DMS 273 (cell line): ENCODE results near the gene CERCAM.
"Not testable (repeated sequence)": the region's sequence is repeated elsewhere in the genome, so short reads cannot be mapped to it uniquely, and the experiment has no call there.

ENCODE experiments used
- DNase-seq: peaks from one replicate; lab custom pipeline; 2025; ENCODE audit not compliant: unreplicated experiment; lab: John Stamatoyannopoulos, UW

The CERCAM gene

GRCh38 chr9:128416014-128416413, 4.6 kb upstream of the CERCAM start:
- DNase-seq = no peak

GRCh38 chr9:128416432-128417019, 4.1 kb upstream of the CERCAM start:
- no peak for DNase-seq

DNA sequence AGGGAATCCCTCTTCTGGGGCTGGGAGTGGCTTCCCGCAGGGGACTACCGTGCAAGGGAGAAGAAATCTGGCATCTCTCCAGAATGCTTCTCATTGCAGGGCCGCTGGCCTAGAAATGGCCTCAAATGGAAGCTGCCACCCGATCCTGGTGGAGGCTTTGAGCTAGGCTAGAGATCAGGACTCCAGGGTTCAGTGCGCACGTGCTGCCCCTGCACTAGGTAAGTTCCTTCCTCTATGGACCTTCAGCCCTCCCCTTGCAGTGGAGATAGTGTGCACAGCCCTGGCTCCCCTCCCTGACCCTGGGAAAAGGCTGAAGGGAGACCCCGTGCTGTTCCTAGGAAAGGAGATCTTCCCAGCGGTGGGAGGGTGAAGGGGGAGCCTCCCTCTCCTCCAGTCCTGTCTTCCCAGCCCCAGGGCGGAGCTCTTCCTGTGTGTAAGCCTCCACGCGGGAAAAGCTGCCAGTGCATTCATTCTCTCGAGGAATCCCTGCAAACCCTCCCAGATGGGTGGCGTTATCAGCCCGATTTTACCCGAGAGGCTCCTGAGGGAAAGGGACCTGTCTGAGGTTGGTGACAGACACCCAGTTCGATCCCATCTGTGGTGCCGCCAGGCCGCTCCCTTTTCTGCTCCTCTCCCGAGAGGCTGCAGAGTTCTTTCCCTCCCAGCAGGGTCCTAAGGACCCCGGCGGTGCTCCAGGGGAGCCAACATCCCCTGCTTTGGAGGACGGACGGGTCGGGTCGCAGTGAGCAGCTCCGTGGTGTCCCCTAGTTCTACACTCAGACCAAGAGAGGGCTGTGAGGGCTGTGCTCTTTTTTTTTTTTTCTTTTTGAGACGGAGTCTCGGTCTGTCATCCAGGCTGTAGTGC, 1.4 kb upstream of the CERCAM start:
- DNase-seq = peak; percentile 78

GRCh38 chr9:128420060-128420650, 502 bp upstream of the CERCAM start:
- DNase-seq = peak; percentile 87

GRCh38 chr9:128421482-128421996, 882 bp downstream of the CERCAM start:
- DNase-seq = no peak

- DNase-seq = not testable (repeated sequence)
These were observed 1.5 kb downstream of the CERCAM start for GRCh38 chr9:128422022-128422782.

DNA sequence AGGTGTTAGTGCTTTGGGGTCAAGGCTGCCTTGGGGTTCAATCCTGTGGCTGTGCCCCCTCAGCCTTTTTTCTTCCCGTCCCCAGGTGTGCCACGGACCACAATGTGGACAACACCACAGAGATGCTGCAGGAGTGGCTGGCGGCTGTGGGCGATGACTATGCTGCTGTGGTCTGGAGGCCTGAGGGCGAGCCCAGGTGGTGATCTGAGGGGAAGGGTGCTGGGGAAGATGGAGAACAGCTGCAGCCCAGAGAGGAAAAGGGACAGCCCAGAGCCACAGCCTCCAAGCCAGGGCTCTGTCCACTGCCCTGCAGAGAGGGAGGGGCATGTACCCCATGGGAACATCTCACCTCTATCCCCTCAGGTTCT, 2.1 kb downstream of the CERCAM start:
- DNase-seq = no peak

DNA sequence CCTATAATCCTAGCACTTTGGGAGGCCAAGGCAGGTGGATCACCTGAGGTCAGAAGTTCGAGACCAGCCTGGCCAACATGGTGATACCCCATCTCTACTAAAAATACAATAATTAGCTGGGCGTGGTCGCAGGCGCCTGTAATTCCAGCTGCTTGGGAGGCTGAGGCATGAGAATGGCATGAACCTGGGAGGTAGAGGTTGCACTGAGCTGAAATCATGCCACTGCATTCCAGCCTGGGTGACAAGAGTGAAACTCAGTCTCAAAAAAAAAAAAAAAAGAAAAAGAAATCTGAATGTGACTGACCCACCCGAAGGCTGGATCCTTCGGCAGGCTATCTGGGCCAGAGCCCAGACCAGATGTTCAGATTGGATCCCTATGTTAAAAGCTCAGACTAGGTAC, 2.7 kb downstream of the CERCAM start:
- DNase-seq = not testable (repeated sequence)

GRCh38 chr9:128424268-128424780, 3.7 kb downstream of the CERCAM start:
- no peak for DNase-seq

- peak; percentile 66 for DNase-seq
These were observed 8.2 kb downstream of the CERCAM start for GRCh38 chr9:128428644-128429512.

- DNase-seq = peak; percentile 91
These were observed 8.9 kb downstream of the CERCAM start for GRCh38 chr9:128429513-128430086.

DNA sequence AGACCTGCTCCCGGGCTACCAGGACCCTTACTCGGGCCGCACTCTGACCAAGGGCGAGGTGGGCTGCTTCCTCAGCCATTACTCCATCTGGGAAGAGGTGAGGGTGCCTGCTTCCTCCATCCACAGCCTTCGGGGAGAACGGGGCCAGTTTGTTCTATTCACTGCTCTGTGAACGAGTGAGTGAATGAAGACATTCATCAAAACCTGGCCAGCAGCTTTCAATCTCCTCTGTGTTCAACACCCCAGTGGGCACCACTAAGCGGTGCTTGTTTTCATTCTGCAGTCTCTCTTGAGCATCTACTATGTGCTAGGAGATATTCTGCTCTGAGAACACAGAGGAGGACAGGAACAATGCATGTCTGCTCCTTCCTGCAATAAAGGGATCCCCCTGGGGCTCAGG, 10.6 kb downstream of the CERCAM start:
- DNase-seq = no peak

- DNase-seq = no peak
These were observed 13.7 kb downstream of the CERCAM start for GRCh38 chr9:128434340-128434739.

DNA sequence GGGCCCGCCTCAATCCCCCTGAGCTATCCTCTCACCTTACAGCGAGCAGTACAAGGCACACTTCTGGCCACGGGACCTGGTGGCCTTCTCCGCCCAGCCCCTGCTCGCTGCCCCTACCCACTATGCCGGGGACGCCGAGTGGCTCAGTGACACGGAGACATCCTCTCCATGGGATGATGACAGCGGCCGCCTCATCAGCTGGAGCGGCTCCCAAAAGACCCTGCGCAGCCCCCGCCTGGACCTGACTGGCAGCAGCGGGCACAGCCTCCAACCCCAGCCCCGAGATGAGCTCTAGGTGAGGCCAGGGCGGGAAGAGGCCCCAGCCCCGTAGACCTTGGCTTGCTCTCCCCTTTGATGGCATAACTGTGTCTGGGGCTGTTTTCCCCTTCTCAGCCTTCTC, 15.0 kb downstream of the CERCAM start:
- DNase-seq = no peak

GRCh38 chr9:128438343-128439109, 17.9 kb downstream of the CERCAM start:
- DNase-seq = peak; percentile 94

DNA sequence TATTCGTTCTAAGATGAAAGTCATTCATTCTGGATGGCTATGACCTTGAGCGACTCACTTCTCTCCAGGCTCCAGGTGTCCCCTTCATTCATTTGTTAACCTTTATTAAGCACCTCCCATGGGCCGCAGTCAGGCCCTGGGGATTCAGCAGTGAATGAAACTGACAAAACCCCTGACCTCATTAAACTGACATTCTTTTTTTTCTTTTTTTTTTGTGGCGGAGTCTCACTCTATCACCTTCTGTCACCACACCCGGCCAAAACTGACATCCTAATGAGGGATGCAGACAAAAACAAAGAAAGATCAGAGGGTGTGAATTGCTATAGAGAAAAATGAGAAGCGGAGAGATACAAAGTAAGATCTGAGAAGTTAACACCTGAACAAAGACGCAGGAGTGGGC, 18.6 kb downstream of the CERCAM start:
- DNase-seq = no peak

DNA sequence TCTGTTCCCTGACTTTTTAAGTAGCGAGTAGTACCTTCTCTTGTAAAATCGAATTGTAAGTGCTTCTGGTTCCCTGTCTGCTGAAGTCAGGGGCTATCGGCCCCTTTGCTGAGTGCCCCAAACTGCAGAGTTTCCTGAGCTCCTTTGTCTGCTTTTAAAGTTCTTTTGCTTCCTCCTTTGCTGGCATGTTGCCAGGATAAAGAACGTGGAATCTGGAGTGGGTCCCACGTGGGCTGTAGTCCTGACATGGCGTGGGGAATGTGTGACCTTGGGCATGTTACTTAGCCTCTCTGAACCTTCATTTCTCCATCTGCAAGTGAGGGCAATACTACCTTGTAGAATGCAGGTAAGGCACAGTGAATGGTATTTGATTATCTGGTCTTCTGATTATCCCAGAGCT, 21.5 kb downstream of the CERCAM start:
- no peak for DNase-seq

DNA sequence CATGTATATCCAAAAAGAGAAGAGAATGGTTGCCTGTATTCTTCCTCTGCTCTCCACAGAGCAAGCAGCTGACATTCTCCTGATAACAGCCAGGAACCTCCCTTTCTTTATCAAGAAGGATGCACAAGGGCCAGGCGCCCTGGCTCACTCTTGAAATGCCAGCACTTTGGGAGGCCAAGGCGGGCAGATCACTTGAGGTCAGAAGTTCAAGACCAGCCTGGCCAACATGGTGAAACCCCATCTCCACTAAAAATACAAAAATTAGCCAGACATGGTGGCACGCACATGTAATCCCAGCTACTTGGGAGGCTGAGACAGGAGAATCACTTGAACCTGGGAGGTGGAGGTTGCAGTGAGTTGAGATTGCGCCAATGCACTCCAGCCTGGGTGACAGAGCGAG, 25.8 kb downstream of the CERCAM start:
- DNase-seq = not testable (repeated sequence)

DNA sequence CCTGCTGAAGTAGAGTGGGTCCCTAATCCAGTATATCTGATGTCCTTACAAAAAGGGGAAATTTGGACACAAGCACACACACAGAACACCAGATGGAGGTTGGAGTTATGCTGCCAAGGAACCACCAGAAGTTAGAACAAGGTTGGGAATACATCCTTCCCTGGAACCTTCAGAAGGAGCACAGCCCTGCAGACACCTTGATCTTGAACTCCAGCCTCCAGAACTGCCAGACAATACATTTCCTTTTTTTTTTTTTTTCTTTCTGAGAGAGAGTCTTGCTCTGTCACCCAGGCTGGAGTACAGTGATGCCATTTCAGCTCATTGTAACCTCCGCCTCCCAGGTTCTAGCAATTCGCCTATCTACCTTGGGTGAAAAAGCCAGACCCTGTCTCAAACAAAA, 28.1 kb downstream of the CERCAM start:
- no peak for DNase-seq
